Measurements from ENCODE around the gene MRPL30.

GRCh38 chr2:99180755-99181623 lies at the start of gene MRPL30, which contains the start of gene MITD1:
- TF ChIP-seq, protein P1, sequence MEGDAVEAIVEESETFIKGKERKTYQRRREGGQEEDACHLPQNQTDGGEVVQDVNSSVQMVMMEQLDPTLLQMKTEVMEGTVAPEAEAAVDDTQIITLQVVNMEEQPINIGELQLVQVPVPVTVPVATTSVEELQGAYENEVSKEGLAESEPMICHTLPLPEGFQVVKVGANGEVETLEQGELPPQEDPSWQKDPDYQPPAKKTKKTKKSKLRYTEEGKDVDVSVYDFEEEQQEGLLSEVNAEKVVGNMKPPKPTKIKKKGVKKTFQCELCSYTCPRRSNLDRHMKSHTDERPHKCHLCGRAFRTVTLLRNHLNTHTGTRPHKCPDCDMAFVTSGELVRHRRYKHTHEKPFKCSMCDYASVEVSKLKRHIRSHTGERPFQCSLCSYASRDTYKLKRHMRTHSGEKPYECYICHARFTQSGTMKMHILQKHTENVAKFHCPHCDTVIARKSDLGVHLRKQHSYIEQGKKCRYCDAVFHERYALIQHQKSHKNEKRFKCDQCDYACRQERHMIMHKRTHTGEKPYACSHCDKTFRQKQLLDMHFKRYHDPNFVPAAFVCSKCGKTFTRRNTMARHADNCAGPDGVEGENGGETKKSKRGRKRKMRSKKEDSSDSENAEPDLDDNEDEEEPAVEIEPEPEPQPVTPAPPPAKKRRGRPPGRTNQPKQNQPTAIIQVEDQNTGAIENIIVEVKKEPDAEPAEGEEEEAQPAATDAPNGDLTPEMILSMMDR (optimal IDR thresholded peaks at IDR 0.05 in 1 of 3, IDR thresholded peaks at IDR 0.05 in 1 of 3, conservative IDR thresholded peaks at IDR 0.05 in 1 of 3; ENCODE audit: extremely low read depth in 1 of 3, insufficient read depth in 2 of 3, low read length in 3 of 3), result no peak
- no peak for TF ChIP-seq EZH2 (IDR thresholded peaks at IDR 0.05; ENCODE audit: low read length)
